HEK293 (cell line): ENCODE results near the gene MAGI1.

ENCODE experiments used
- GLIS1 ChIP-seq: fragments of 450-650 bp; formaldehyde crosslinking; IDR thresholded peaks from 2 replicates; pipeline ENCODE4 v1.5.1; 2016; ENCODE audit warnings: missing biosample characterization, missing genetic modification characterization
- OSR2 ChIP-seq: fragments of 450-650 bp; formaldehyde crosslinking; IDR thresholded peaks from 2 replicates; pipeline ENCODE4 v1.5.1; 2016; ENCODE audit warnings: missing biosample characterization, missing genetic modification characterization
- ZBTB1 ChIP-seq: fragments of 450-650 bp; formaldehyde crosslinking; IDR thresholded peaks from 2 replicates; pipeline ENCODE4 v1.5.1; 2016; ENCODE audit warnings: missing biosample characterization, missing genetic modification characterization
- ZEB2 ChIP-seq: fragments of 450-650 bp; formaldehyde crosslinking; IDR thresholded peaks from 2 replicates; pipeline ENCODE4 v1.5.1; 2016; ENCODE audit warnings: missing biosample characterization, missing genetic modification characterization
- ZNF133 ChIP-seq: fragments of 450-650 bp; formaldehyde crosslinking; IDR thresholded peaks from 2 replicates; pipeline ENCODE4 v1.5.1; 2016; ENCODE audit warnings: missing biosample characterization, missing genetic modification characterization
- ZNF274 ChIP-seq, 2 experiments: fragments of 200-500 bp in 1 of 2; fragments of 450-650 bp in 1 of 2; sonication (Bioruptor generic) in 1 of 2; formaldehyde crosslinking in 1 of 2; IDR thresholded peaks; 2 replicates each; pipeline versions ENCODE4 v1.5.1 to v1.6.1; 2014 to 2016; ENCODE audit warnings: borderline replicate concordance in 1 of 2, inconsistent platforms in 1 of 2, low read length in 1 of 2, missing biosample characterization in 1 of 2, missing genetic modification characterization in 1 of 2
- ZNF510 ChIP-seq: fragments of 450-650 bp; formaldehyde crosslinking; IDR thresholded peaks from 2 replicates; pipeline ENCODE4 v1.5.1; 2018; ENCODE audit warnings: mild to moderate bottlenecking, missing genetic modification characterization, missing biosample characterization; ENCODE audit not compliant: insufficient replicate concordance
- TF ChIP-seq, protein P1 (sequence below): sonication (generic); formaldehyde crosslinking; IDR thresholded peaks from 2 replicates; pipeline ENCODE4 v1.8.1; 2022; ENCODE audit warnings: mild to moderate bottlenecking, moderate library complexity, missing genetic modification reagents
- TF ChIP-seq, protein P2 (sequence below): fragments of 450-650 bp; formaldehyde crosslinking; IDR thresholded peaks from 2 replicates; pipeline ENCODE4 v1.5.1; 2016; ENCODE audit warnings: missing biosample characterization, missing genetic modification characterization
- TF ChIP-seq, protein P3 (sequence below): fragments of 450-650 bp; formaldehyde crosslinking; IDR thresholded peaks from 2 replicates; pipeline ENCODE4 v1.5.1; 2016; ENCODE audit warnings: missing biosample characterization, missing genetic modification characterization
- TF ChIP-seq, protein P4 (sequence below): fragments of 450-650 bp; formaldehyde crosslinking; IDR thresholded peaks from 2 replicates; pipeline ENCODE4 v1.5.1; 2016; ENCODE audit warnings: missing biosample characterization, missing genetic modification characterization
- TF ChIP-seq, protein P5 (sequence below): fragments of 450-650 bp; formaldehyde crosslinking; IDR thresholded peaks from 2 replicates; pipeline ENCODE4 v1.5.1; 2016; ENCODE audit warnings: missing biosample characterization, missing genetic modification characterization
- TF ChIP-seq, protein P6 (sequence below): fragments of 450-650 bp; formaldehyde crosslinking; IDR thresholded peaks from 2 replicates; pipeline ENCODE4 v1.5.1; 2017; ENCODE audit warnings: missing biosample characterization, missing genetic modification characterization
- TF ChIP-seq, protein P7 (sequence below): fragments of 450-650 bp; formaldehyde crosslinking; IDR thresholded peaks from 2 replicates; pipeline ENCODE4 v1.5.1; 2016; ENCODE audit warnings: missing biosample characterization, missing genetic modification characterization

DNA sequence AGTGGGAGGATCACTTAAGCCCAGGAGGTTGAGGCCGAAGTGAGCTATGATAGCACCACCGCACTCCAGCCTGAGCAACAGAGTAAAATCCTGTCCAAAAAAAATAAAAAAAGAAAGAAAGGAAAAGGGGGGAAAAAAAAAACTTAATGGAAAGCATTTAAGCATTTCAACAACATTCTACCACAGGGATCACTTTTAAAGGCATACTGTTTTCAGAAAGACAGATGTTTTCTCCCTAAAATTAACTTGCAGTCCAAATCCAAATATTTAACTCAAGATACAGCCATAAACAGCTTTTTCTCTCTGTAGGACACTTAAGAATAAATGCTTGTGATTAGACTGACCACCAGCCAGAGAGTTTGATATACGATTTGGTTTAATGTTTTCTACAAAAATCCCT is 141.0 kb downstream of the MAGI1 start:
- TF ChIP-seq, protein P1, sequence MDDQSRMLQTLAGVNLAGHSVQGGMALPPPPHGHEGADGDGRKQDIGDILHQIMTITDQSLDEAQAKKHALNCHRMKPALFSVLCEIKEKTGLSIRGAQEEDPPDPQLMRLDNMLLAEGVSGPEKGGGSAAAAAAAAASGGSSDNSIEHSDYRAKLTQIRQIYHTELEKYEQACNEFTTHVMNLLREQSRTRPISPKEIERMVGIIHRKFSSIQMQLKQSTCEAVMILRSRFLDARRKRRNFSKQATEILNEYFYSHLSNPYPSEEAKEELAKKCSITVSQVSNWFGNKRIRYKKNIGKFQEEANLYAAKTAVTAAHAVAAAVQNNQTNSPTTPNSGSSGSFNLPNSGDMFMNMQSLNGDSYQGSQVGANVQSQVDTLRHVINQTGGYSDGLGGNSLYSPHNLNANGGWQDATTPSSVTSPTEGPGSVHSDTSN (CRISPR knock-in tag), result no peak
- TF ChIP-seq ZEB2 (no peak), OSR2 (tag by site-specific recombination) (no peak), GLIS1 (tag by site-specific recombination) (no peak), ZNF510 (tag by site-specific recombination) (no peak), ZBTB1 (tag by site-specific recombination) (no peak), ZNF133 (tag by site-specific recombination) (no peak), ZNF274 (IDR thresholded peaks at IDR 0.05; ENCODE audit: low read length) (no peak), ZNF274 (tag by site-specific recombination; IDR thresholded peaks at IDR 0.05; ENCODE audit: borderline replicate concordance) (no peak)
- TF ChIP-seq, protein P2, sequence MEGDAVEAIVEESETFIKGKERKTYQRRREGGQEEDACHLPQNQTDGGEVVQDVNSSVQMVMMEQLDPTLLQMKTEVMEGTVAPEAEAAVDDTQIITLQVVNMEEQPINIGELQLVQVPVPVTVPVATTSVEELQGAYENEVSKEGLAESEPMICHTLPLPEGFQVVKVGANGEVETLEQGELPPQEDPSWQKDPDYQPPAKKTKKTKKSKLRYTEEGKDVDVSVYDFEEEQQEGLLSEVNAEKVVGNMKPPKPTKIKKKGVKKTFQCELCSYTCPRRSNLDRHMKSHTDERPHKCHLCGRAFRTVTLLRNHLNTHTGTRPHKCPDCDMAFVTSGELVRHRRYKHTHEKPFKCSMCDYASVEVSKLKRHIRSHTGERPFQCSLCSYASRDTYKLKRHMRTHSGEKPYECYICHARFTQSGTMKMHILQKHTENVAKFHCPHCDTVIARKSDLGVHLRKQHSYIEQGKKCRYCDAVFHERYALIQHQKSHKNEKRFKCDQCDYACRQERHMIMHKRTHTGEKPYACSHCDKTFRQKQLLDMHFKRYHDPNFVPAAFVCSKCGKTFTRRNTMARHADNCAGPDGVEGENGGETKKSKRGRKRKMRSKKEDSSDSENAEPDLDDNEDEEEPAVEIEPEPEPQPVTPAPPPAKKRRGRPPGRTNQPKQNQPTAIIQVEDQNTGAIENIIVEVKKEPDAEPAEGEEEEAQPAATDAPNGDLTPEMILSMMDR (tag by site-specific recombination), result no peak
- TF ChIP-seq, protein P3, sequence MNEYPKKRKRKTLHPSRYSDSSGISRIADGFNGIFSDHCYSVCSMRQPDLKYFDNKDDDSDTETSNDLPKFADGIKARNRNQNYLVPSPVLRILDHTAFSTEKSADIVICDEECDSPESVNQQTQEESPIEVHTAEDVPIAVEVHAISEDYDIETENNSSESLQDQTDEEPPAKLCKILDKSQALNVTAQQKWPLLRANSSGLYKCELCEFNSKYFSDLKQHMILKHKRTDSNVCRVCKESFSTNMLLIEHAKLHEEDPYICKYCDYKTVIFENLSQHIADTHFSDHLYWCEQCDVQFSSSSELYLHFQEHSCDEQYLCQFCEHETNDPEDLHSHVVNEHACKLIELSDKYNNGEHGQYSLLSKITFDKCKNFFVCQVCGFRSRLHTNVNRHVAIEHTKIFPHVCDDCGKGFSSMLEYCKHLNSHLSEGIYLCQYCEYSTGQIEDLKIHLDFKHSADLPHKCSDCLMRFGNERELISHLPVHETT (tag by site-specific recombination), result no peak
- TF ChIP-seq, protein P4, sequence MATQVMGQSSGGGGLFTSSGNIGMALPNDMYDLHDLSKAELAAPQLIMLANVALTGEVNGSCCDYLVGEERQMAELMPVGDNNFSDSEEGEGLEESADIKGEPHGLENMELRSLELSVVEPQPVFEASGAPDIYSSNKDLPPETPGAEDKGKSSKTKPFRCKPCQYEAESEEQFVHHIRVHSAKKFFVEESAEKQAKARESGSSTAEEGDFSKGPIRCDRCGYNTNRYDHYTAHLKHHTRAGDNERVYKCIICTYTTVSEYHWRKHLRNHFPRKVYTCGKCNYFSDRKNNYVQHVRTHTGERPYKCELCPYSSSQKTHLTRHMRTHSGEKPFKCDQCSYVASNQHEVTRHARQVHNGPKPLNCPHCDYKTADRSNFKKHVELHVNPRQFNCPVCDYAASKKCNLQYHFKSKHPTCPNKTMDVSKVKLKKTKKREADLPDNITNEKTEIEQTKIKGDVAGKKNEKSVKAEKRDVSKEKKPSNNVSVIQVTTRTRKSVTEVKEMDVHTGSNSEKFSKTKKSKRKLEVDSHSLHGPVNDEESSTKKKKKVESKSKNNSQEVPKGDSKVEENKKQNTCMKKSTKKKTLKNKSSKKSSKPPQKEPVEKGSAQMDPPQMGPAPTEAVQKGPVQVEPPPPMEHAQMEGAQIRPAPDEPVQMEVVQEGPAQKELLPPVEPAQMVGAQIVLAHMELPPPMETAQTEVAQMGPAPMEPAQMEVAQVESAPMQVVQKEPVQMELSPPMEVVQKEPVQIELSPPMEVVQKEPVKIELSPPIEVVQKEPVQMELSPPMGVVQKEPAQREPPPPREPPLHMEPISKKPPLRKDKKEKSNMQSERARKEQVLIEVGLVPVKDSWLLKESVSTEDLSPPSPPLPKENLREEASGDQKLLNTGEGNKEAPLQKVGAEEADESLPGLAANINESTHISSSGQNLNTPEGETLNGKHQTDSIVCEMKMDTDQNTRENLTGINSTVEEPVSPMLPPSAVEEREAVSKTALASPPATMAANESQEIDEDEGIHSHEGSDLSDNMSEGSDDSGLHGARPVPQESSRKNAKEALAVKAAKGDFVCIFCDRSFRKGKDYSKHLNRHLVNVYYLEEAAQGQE (tag by site-specific recombination), result no peak
- TF ChIP-seq, protein P5, sequence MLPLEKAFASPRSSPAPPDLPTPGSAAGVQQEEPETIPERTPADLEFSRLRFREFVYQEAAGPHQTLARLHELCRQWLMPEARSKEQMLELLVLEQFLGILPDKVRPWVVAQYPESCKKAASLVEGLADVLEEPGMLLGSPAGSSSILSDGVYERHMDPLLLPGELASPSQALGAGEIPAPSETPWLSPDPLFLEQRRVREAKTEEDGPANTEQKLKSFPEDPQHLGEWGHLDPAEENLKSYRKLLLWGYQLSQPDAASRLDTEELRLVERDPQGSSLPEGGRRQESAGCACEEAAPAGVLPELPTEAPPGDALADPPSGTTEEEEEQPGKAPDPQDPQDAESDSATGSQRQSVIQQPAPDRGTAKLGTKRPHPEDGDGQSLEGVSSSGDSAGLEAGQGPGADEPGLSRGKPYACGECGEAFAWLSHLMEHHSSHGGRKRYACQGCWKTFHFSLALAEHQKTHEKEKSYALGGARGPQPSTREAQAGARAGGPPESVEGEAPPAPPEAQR, result no peak
- TF ChIP-seq, protein P6, sequence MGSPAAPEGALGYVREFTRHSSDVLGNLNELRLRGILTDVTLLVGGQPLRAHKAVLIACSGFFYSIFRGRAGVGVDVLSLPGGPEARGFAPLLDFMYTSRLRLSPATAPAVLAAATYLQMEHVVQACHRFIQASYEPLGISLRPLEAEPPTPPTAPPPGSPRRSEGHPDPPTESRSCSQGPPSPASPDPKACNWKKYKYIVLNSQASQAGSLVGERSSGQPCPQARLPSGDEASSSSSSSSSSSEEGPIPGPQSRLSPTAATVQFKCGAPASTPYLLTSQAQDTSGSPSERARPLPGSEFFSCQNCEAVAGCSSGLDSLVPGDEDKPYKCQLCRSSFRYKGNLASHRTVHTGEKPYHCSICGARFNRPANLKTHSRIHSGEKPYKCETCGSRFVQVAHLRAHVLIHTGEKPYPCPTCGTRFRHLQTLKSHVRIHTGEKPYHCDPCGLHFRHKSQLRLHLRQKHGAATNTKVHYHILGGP (tag by site-specific recombination), result no peak
- TF ChIP-seq, protein P7, sequence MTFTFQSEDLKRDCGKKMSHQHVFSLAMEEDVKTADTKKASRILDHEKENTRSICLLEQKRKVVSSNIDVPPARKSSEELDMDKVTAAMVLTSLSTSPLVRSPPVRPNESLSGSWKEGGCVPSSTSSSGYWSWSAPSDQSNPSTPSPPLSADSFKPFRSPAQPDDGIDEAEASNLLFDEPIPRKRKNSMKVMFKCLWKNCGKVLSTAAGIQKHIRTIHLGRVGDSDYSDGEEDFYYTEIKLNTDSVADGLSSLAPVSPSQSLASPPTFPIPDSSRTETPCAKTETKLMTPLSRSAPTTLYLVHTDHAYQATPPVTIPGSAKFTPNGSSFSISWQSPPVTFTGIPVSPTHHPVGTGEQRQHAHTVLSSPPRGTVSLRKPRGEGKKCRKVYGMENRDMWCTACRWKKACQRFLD (tag by site-specific recombination), result no peak
